Smooth muscle cell (in vitro differentiated cells): Measurements from ENCODE around the gene AMBRA1. TPM values are rescaled to one million over a fixed set of nuclear protein-coding genes. Genes with fewer than 3 reads are reported as not detected.

Source experiments
- DNase-seq: peaks from one replicate; lab custom pipeline; 2025; ENCODE audit not compliant: unreplicated experiment; lab: John Stamatoyannopoulos, UW
- H2AFZ ChIP-seq: fragments of 200-600 bp; sonication (generic); 2 replicates; pipeline ENCODE4 v1.6.0; 2016; ENCODE audit warnings: antibody characterized with exemption, low read depth, mild to moderate bottlenecking
- H3F3A ChIP-seq: fragments of 200-600 bp; sonication (generic); 2 replicates; pipeline ENCODE4 v1.6.0; 2017; ENCODE audit warnings: antibody characterized with exemption, low read depth
- H3K27ac ChIP-seq: fragments of 200-600 bp; sonication (generic); 2 replicates; pipeline ENCODE4 v1.5.1; 2016; ENCODE audit warnings: low read depth, mild to moderate bottlenecking
- H3K27me3 ChIP-seq: fragments of 200-600 bp; sonication (generic); 2 replicates; pipeline ENCODE4 v1.6.1; 2016; ENCODE audit warnings: low read depth, mild to moderate bottlenecking
- H3K36me3 ChIP-seq: fragments of 200-600 bp; sonication (generic); 2 replicates; pipeline ENCODE4 v1.5.1; 2016; ENCODE audit warnings: low read depth
- H3K4me1 ChIP-seq: fragments of 200-600 bp; sonication (generic); 2 replicates; pipeline ENCODE4 v1.5.1; 2016; ENCODE audit warnings: low read depth
- H3K4me2 ChIP-seq: fragments of 200-600 bp; sonication (generic); 2 replicates; pipeline ENCODE4 v1.6.0; 2016; ENCODE audit warnings: mild to moderate bottlenecking
- H3K4me3 ChIP-seq: fragments of 200-600 bp; sonication (generic); 2 replicates; pipeline ENCODE4 v1.5.1; 2016; ENCODE audit warnings: mild to moderate bottlenecking
- H3K79me2 ChIP-seq: fragments of 200-600 bp; sonication (generic); 2 replicates; pipeline ENCODE4 v1.6.0; 2016; ENCODE audit warnings: low read depth, mild to moderate bottlenecking
- H3K9ac ChIP-seq: fragments of 200-600 bp; sonication (generic); 2 replicates; pipeline ENCODE4 v1.6.0; 2016; ENCODE audit warnings: low read depth
- H3K9me3 ChIP-seq: fragments of 200-600 bp; sonication (generic); replicated peaks from 2 replicates; pipeline ENCODE4 v1.5.1; 2016; ENCODE audit warnings: low read depth
- H4K20me1 ChIP-seq: fragments of 200-600 bp; sonication (generic); 2 replicates; pipeline ENCODE4 v1.6.0; 2016; ENCODE audit warnings: low read depth
- WGBS: methylation state at CpG from one replicate; pipeline ENCODE4 v1.1.7; 2016; ENCODE audit warnings: low lambda C conversion rate; 5-methylcytosine and 5-hydroxymethylcytosine counted together
- microRNA-seq: library from miRNA; unstranded; fragments of <30 nt; microRNA quantifications from one replicate; pipeline ENCODE4, GENCODE V29; 2016; ENCODE audit warnings: borderline number of aligned reads
- polyA plus RNA-seq: library from polyadenylated mRNA; unstranded; fragments of >200 nt; fragmentation: Nextera tagmentation; extraction: Ambion mirVana; gene quantifications from 2 replicates; pipeline ENCODE4 v1.2.1, GENCODE V29; 2016
- small RNA-seq: library from RNA; depleted of rRNA; stranded (forward); fragments of <200 nt; gene quantifications from one replicate; pipeline ENCODE3, GENCODE V24; 2014
- total RNA-seq: library from RNA; depleted of rRNA; stranded (reverse); fragments of >200 nt; gene quantifications from 2 replicates; pipeline ENCODE4 v1.2.3, GENCODE V29; 2014
- TF ChIP-seq, protein P1 (sequence below): fragments of 200-600 bp; sonication (generic); IDR thresholded peaks from 2 replicates; pipeline ENCODE4 v1.5.1; 2017; ENCODE audit warnings: borderline replicate concordance, mild to moderate bottlenecking, antibody characterized with exemption; ENCODE audit not compliant: insufficient read depth, poor library complexity, severe bottlenecking

Gene AMBRA1
- total and polyA plus RNA-seq, 2 experiments from 2014 or later, result 10.3 to 38.3 TPM

DNA sequence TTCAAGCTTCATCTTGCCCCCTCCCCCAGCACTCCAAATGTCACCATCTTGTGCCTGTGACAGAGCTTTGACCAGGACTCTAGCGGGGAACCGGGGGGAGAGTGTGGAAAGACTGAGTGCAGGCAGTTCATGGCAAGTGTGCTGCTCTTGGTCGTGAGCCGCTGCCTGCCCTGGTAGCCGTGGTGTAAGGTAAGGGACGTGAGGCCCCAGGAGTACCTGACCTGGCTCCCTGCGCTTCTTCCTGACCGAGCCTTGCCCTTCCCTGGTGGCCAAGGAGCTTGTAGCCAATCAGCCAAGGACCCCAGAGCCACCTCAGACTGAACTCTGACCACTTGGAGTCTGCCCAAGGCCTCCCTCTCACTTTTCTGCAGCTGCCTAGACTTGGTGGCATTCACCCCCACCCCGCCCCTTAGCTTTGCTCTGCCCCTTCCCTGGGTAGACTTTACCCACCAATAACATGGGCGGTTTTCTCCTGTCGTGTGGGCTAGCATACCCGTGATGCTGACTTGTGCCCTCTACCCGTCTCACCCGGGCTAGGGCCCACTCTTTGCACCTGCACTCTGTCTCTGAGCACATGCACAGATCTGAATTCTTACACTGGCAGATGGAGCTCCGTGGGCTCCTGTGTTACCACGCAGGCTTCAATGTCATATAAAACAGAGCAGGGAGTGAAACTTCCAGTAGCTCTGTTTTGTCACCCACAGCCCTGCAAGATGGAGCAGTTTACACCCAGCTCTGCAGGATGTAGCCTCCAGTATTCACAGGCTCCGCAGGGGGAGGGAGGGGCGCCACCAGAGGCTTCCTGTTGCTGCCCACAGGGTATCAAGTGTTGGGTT is 245.0 kb downstream of the AMBRA1 start:
- Histone ChIP-seq H3K9ac (no peak overlapping the region), H3K9me3 (no peaks in the 10 kb centered on the region), H3K27ac (no peak overlapping the region), H2AFZ (no peak overlapping the region), H3F3A (no peaks in the 10 kb centered on the region), H3K36me3 (no peaks in the 10 kb centered on the region), H3K79me2 (peaks cover 57% of the 10 kb centered on the region), H4K20me1 (peaks cover 53% of the 10 kb centered on the region), H3K27me3 (no peaks in the 10 kb centered on the region), H3K4me1 (peaks cover 9% of the 10 kb centered on the region), H3K4me3 (peak overlapping the region; percentile 86), H3K4me2 (peak overlapping the region; percentile 96)
- DNase-seq, result no peak
- TF ChIP-seq, protein P1, sequence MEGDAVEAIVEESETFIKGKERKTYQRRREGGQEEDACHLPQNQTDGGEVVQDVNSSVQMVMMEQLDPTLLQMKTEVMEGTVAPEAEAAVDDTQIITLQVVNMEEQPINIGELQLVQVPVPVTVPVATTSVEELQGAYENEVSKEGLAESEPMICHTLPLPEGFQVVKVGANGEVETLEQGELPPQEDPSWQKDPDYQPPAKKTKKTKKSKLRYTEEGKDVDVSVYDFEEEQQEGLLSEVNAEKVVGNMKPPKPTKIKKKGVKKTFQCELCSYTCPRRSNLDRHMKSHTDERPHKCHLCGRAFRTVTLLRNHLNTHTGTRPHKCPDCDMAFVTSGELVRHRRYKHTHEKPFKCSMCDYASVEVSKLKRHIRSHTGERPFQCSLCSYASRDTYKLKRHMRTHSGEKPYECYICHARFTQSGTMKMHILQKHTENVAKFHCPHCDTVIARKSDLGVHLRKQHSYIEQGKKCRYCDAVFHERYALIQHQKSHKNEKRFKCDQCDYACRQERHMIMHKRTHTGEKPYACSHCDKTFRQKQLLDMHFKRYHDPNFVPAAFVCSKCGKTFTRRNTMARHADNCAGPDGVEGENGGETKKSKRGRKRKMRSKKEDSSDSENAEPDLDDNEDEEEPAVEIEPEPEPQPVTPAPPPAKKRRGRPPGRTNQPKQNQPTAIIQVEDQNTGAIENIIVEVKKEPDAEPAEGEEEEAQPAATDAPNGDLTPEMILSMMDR, result no peak
- WGBS, result 77% methylated on average over 18 of the region's 18 CpGs

DNA sequence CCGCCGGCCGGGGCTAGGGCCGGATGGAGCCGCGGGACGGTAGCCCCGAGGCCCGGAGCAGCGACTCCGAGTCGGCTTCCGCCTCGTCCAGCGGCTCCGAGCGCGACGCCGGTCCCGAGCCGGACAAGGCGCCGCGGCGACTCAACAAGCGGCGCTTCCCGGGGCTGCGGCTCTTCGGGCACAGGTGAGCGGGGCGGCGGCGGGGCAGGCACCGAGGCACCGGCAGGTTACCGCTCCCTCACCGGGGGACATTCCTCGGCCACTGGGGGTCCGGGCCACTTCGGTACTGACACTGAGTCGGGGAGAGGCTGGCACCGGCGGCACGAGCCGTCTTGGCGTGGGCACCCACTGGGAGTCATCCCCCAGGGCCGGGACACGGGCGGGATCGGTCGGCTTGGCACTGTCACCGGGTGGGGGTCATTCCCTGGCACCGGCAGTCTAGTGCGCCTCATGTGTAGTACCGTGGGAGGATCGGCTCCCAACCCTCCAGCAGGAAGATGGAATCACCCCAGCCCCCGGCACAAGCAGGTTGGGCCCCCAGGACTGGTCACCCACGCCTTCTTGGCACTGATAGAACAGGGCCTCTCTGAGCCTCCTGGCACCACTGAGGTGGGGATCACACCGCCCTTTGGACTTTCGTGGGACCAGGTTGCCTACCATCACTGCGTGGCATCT is 246.0 kb downstream of the AMBRA1 start:
- TF ChIP-seq, protein P1, result no peak
- 21% methylated on average over 61 of the region's 63 CpGs for WGBS
- peak overlapping the region; percentile 96 for H3K4me2 ChIP-seq
- H3K9ac ChIP-seq, result peak overlapping the region; percentile 71
- no peak overlapping the region for H2AFZ ChIP-seq
- H3K27ac ChIP-seq, result no peak overlapping the region
- peaks cover 43% of the 10 kb centered on the region for H4K20me1 ChIP-seq
- H3K79me2 ChIP-seq, result peaks cover 47% of the 10 kb centered on the region
- no peak for DNase-seq
- H3K9me3 ChIP-seq, result no peaks in the 10 kb centered on the region
- H3K4me1 ChIP-seq, result peaks cover 9% of the 10 kb centered on the region
- no peaks in the 10 kb centered on the region for H3K27me3 ChIP-seq
- H3F3A ChIP-seq, result no peaks in the 10 kb centered on the region
- no peaks in the 10 kb centered on the region for H3K36me3 ChIP-seq
- H3K4me3 ChIP-seq, result peak overlapping the region; percentile 86

DNA sequence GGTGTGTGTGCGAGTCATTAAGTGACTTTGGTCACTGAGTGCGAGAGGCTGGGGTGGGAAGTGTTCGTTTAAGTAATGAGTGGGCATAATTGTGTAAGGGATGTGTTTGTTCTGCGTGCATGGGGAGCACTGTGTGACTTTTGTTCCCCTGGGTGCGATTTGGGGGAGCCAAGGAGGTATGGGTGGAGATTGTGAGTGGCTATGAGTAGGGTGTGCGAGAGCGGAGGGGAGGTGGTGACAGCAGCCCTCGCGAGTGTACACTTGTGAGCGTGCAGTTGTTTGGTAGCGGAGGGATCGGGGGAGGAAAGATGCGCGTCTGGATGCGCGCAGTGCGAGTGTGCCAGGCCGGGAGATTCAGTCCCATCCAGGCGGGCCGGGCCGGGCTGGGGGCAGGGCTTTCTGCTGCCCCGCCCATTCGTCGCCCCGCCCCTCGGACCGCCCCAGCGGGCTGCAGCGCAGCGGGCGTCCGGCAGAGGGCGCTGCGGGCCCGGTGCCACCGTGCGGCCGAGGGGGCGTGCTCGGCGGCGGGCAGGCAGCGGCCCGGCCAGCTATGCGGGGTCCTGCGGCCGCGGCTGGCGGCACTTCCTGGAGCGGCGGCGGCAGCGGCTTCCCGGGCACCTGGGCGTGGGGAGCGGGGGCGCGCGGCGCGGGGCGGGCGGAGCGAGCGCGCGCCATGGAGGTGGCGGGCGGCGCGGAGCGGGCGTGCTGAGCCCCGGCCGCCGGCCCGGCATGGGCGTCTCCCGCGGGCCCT is 246.8 kb downstream of the AMBRA1 start, which contains the start of gene DGKZ:
Gene DGKZ, plus strand, starts transcription at position 578 of the 751 bp plus-strand sequence. CDS start 197 bp downstream, outside the sequence.
- TF ChIP-seq, protein P1, result peak; percentile 65
- H2AFZ ChIP-seq, result no peak within 1 kb of the TSS
- no peaks in the 10 kb centered on the region for H3K36me3 ChIP-seq
- DNase-seq, result peak; percentile 64
- H3K9me3 ChIP-seq, result no peaks in the 10 kb centered on the region
- H3F3A ChIP-seq, result peaks cover 2% of the 10 kb centered on the region
- peaks cover 36% of the 10 kb centered on the region for H4K20me1 ChIP-seq
- peak within 1 kb of the TSS; percentile 86 for H3K4me3 ChIP-seq
- 11% methylated on average over 44 of the region's 80 CpGs for WGBS
- no peak within 1 kb of the TSS for H3K27ac ChIP-seq
- H3K4me2 ChIP-seq, result peak within 1 kb of the TSS; percentile 96
- H3K4me1 ChIP-seq, result peaks cover 9% of the 10 kb centered on the region
- peaks cover 39% of the 10 kb centered on the region for H3K79me2 ChIP-seq
- H3K9ac ChIP-seq, result peak within 1 kb of the TSS; percentile 71
- no peaks in the 10 kb centered on the region for H3K27me3 ChIP-seq

Small RNA genes lying within 50 kb of the gene (microRNA-seq; reads per million reads assigned to microRNA genes)
- gene MIR3160-1, result not detected
- not detected for gene MIR3160-2
- gene MIR4688, result not detected

Small RNA genes lying within 50 kb of the gene (small RNA-seq; reads per million reads assigned to genes)
- gene MIR3160-1 (not detected), gene MIR4688 (0.11 reads per million)

Other genes with a start within 250 kb of the AMBRA1 start
- 32.2 and 42.1 TPM in 2 replicates for gene DGKZ, start 246.6 kb downstream of the AMBRA1 start, total RNA-seq
- 30.7 and 52.0 TPM in 2 replicates for gene DGKZ, start 246.6 kb downstream of the AMBRA1 start, polyA plus RNA-seq
- gene MDK, start 212.4 kb downstream of the AMBRA1 start, total RNA-seq, result 403 and 490 TPM in 2 replicates
- 667 and 755 TPM in 2 replicates for gene MDK, start 212.4 kb downstream of the AMBRA1 start, polyA plus RNA-seq
- 4.7 and 5.6 TPM in 2 replicates for gene CHRM4, start 202.2 kb downstream of the AMBRA1 start, total RNA-seq
- gene CHRM4, start 202.2 kb downstream of the AMBRA1 start, polyA plus RNA-seq, result 11.1 and 20.0 TPM in 2 replicates
- 2.5 and 2.9 TPM in 2 replicates for gene HARBI1, start 23.2 kb upstream of the AMBRA1 start, total RNA-seq
- gene HARBI1, start 23.2 kb upstream of the AMBRA1 start, polyA plus RNA-seq, result 2.4 and 5.1 TPM in 2 replicates
- gene ATG13, start 23.5 kb upstream of the AMBRA1 start, total RNA-seq, result 60.2 and 96.5 TPM in 2 replicates
- 65.6 and 66.3 TPM in 2 replicates for gene ATG13, start 23.5 kb upstream of the AMBRA1 start, polyA plus RNA-seq
- 31.0 and 40.9 TPM in 2 replicates for gene ARHGAP1, start 106.6 kb upstream of the AMBRA1 start, total RNA-seq
- gene ARHGAP1, start 106.6 kb upstream of the AMBRA1 start, polyA plus RNA-seq, result 92.8 and 98.4 TPM in 2 replicates
- gene ZNF408, start 107.0 kb upstream of the AMBRA1 start, total RNA-seq, result 6.2 and 13.3 TPM in 2 replicates
- 15.8 and 24.1 TPM in 2 replicates for gene ZNF408, start 107.0 kb upstream of the AMBRA1 start, polyA plus RNA-seq
- 0.27 TPM in 1 of 2 replicates, not detected in the other for gene F2, start 125.2 kb upstream of the AMBRA1 start, total RNA-seq
- 0.21 TPM in 1 of 2 replicates, not detected in the other for gene F2, start 125.2 kb upstream of the AMBRA1 start, polyA plus RNA-seq